Measurements from ENCODE around the gene DTD2. TPM values are rescaled to one million over a fixed set of nuclear protein-coding genes. Genes with fewer than 3 reads are reported as not detected.
"Not testable (repeated sequence)": the region's sequence is repeated elsewhere in the genome, so short reads cannot be mapped to it uniquely, and the experiment has no call there.

The DTD2 gene
- total RNA-seq, 2 donors from 2014 or later = 28.9 to 56.5 TPM

- ATAC-seq (ENCODE audit: insufficient number of reproducible peaks, low FRiP score, low read depth) = no peak
- no peak for TF ChIP-seq CTCF (IDR thresholded peaks at IDR 0.05)
Observed at GRCh38 chr14:31477248-31477647, 19.9 kb upstream of the DTD2 start.

GRCh38 chr14:31476131-31476866, 19.0 kb upstream of the DTD2 start:
- Histone ChIP-seq H3K9me3 (no peaks in the 10 kb centered on the region), H3K4me1 (ENCODE audit: control insufficient read depth in 1 of 2, low read depth in 2 of 2) (peaks cover 6 to 13% of the 10 kb centered on the region in 2 donors), H3K27ac (peak overlapping the region in 1 of 2 donors; percentile 22), H3K27me3 (replicated peaks; ENCODE audit: insufficient read depth) (no peaks in the 10 kb centered on the region), H3K36me3 (no peaks in the 10 kb centered on the region), H3K4me3 (no peak overlapping the region)
- TF ChIP-seq CTCF (IDR thresholded peaks at IDR 0.05) = no peak
- no peak for DNase-seq (ENCODE audit: low spot score)
- ATAC-seq (ENCODE audit: insufficient number of reproducible peaks, low FRiP score, low read depth) = no peak

More at GRCh38 chr14:31477248-31477647, 19.9 kb upstream of the DTD2 start:
- no peak for DNase-seq (ENCODE audit: low spot score)
- Histone ChIP-seq H3K4me3 (no peak overlapping the region), H3K27me3 (replicated peaks; ENCODE audit: insufficient read depth) (no peaks in the 10 kb centered on the region), H3K27ac (peak overlapping the region in 1 of 2 donors; percentile 22), H3K9me3 (no peaks in the 10 kb centered on the region), H3K36me3 (no peaks in the 10 kb centered on the region), H3K4me1 (ENCODE audit: control insufficient read depth in 1 of 2, low read depth in 2 of 2) (peaks cover 6 to 13% of the 10 kb centered on the region in 2 donors)

- ATAC-seq (ENCODE audit: insufficient number of reproducible peaks, low FRiP score, low read depth) = no peak
- Histone ChIP-seq H3K27ac (no peak overlapping the region), H3K4me1 (ENCODE audit: control insufficient read depth in 1 of 2, low read depth in 2 of 2) (no peaks in the 10 kb centered on the region), H3K4me3 (no peak overlapping the region), H3K36me3 (no peaks in the 10 kb centered on the region), H3K27me3 (replicated peaks; ENCODE audit: insufficient read depth) (no peaks in the 10 kb centered on the region), H3K9me3 (no peaks in the 10 kb centered on the region)
- no peak for DNase-seq (ENCODE audit: low spot score)
- TF ChIP-seq CTCF (IDR thresholded peaks at IDR 0.05) = no peak
Observed at GRCh38 chr14:31466554-31466953, 9.2 kb upstream of the DTD2 start.

GRCh38 chr14:31465111-31465510, 7.8 kb upstream of the DTD2 start:
- no peaks in the 10 kb centered on the region for H3K36me3 ChIP-seq
- no peak for TF ChIP-seq CTCF (IDR thresholded peaks at IDR 0.05)
- DNase-seq (ENCODE audit: low spot score) = no peak
- no peaks in the 10 kb centered on the region for H3K27me3 ChIP-seq (replicated peaks; ENCODE audit: insufficient read depth)
- no peaks in the 10 kb centered on the region for H3K4me1 ChIP-seq (ENCODE audit: control insufficient read depth in 1 of 2, low read depth in 2 of 2)
- peak overlapping the region in 1 of 2 donors; percentile 26 for H3K27ac ChIP-seq
- no peaks in the 10 kb centered on the region for H3K9me3 ChIP-seq
- no peak overlapping the region for H3K4me3 ChIP-seq
- no peak for ATAC-seq (ENCODE audit: insufficient number of reproducible peaks, low FRiP score, low read depth)

- not testable (repeated sequence) for H3K27me3 ChIP-seq (replicated peaks; ENCODE audit: insufficient read depth); ATAC-seq (ENCODE audit: insufficient number of reproducible peaks, low FRiP score, low read depth); H3K4me3 ChIP-seq; H3K36me3 ChIP-seq; DNase-seq (ENCODE audit: low spot score); H3K4me1 ChIP-seq (ENCODE audit: control insufficient read depth in 1 of 2, low read depth in 2 of 2); H3K27ac ChIP-seq; H3K9me3 ChIP-seq
Observed at GRCh38 chr14:31462450-31462849, 5.1 kb upstream of the DTD2 start.

GRCh38 chr14:31461545-31461944, 4.2 kb upstream of the DTD2 start:
- no peak for DNase-seq (ENCODE audit: low spot score)
- Histone ChIP-seq H3K4me3 (no peak overlapping the region), H3K4me1 (ENCODE audit: control insufficient read depth in 1 of 2, low read depth in 2 of 2) (peaks cover 0 to 7% of the 10 kb centered on the region in 2 donors), H3K9me3 (no peaks in the 10 kb centered on the region), H3K27me3 (replicated peaks; ENCODE audit: insufficient read depth) (no peaks in the 10 kb centered on the region), H3K27ac (no peak overlapping the region), H3K36me3 (no peaks in the 10 kb centered on the region)
- TF ChIP-seq CTCF (IDR thresholded peaks at IDR 0.05) = no peak
- no peak for ATAC-seq (ENCODE audit: insufficient number of reproducible peaks, low FRiP score, low read depth)
